ENCODE results near the gene ANKRD62. TPM values are rescaled to one million over a fixed set of nuclear protein-coding genes. Genes with fewer than 3 reads are reported as not detected.

Gene ANKRD62
- total and polyA plus RNA-seq, 7 donors: not detected

- Histone ChIP-seq H3K27ac (no peak overlapping the region), H3K4me3 (no peak overlapping the region), H3K36me3 (ENCODE audit: insufficient read depth in 1 of 2, low read depth in 1 of 2) (no peaks in the 10 kb centered on the region), H3K27me3 (ENCODE audit: insufficient read depth in 3 of 3, low read length in 2 of 3) (no peaks in the 10 kb centered on the region), H3K4me1 (no peaks in the 10 kb centered on the region), H3K9me3 (no peaks in the 10 kb centered on the region)
- no peak for DNase-seq
- intact Hi-C loops (cut with DNase I): no loop called here
- 86 to 90% (median 89%) methylated on average over 2 of the region's 2 CpGs for WGBS, 3 donors
- no peak for ATAC-seq
- TF ChIP-seq CTCF (IDR thresholded peaks at IDR 0.05): no peak
Observed at GRCh38 chr18:12165038-12165768, 71.6 kb downstream of the ANKRD62 start.

Other genes starting within 250 kb of the ANKRD62 start
- 100 to 1,000 TPM in 3 of 4 donors, 10 to 100 TPM in 1; 77.9 to 460 (median 292) TPM for gene CHMP1B, start 242.4 kb upstream of the ANKRD62 start, total RNA-seq
- 100 to 1,000 TPM; 223 to 442 (median 402) TPM for gene CHMP1B, start 242.4 kb upstream of the ANKRD62 start, polyA plus RNA-seq
- 10 to 100 TPM; 22.5 to 33.4 (median 27.6) TPM for gene MPPE1, start 185.5 kb upstream of the ANKRD62 start, total RNA-seq
- 10 to 100 TPM; 20.2 to 44.0 (median 23.0) TPM for gene MPPE1, start 185.5 kb upstream of the ANKRD62 start, polyA plus RNA-seq
- gene IMPA2, start 112.3 kb upstream of the ANKRD62 start, total RNA-seq: 100 to 1,000 TPM; 126 to 342 (median 215) TPM
- 100 to 1,000 TPM in 2 of 3 donors, 10 to 100 TPM in 1; 61.4 to 321 (median 196) TPM for gene IMPA2, start 112.3 kb upstream of the ANKRD62 start, polyA plus RNA-seq
- under 1 TPM in 1 of 4 donors, not detected in 3; 0.42 TPM for gene CIDEA, start 160.5 kb downstream of the ANKRD62 start, total RNA-seq
- 1 to 10 TPM in 2 of 3 donors, under 1 TPM in 1; 0.38 to 2.7 (median 1.0) TPM for gene CIDEA, start 160.5 kb downstream of the ANKRD62 start, polyA plus RNA-seq
- gene TUBB6, start 214.4 kb downstream of the ANKRD62 start, total RNA-seq: 10 to 100 TPM; 12.5 to 25.3 (median 18.5) TPM
- 10 to 100 TPM; 17.4 to 46.7 (median 23.6) TPM for gene TUBB6, start 214.4 kb downstream of the ANKRD62 start, polyA plus RNA-seq

Data from psoas muscle (tissue), 8 donors.